Stimulated activated CD4-positive, alpha-beta T cell treated with anti-CD3 and anti-CD28 coated beads, Interleukin-15, amount 100 ng/mL, for 48 hours (primary cell): ENCODE data around the gene UCKL1.
"Not testable (repeated sequence)": the region's sequence is repeated elsewhere in the genome, so short reads cannot be mapped to it uniquely, and the experiment has no call there.

Experiments used
- DNase-seq, 2 donors: peaks; one replicate each; pipeline ENCODE4 v3.0.0-alpha.2; 2020; ENCODE audit warnings: low read depth in 2 of 2

Gene UCKL1

DNA sequence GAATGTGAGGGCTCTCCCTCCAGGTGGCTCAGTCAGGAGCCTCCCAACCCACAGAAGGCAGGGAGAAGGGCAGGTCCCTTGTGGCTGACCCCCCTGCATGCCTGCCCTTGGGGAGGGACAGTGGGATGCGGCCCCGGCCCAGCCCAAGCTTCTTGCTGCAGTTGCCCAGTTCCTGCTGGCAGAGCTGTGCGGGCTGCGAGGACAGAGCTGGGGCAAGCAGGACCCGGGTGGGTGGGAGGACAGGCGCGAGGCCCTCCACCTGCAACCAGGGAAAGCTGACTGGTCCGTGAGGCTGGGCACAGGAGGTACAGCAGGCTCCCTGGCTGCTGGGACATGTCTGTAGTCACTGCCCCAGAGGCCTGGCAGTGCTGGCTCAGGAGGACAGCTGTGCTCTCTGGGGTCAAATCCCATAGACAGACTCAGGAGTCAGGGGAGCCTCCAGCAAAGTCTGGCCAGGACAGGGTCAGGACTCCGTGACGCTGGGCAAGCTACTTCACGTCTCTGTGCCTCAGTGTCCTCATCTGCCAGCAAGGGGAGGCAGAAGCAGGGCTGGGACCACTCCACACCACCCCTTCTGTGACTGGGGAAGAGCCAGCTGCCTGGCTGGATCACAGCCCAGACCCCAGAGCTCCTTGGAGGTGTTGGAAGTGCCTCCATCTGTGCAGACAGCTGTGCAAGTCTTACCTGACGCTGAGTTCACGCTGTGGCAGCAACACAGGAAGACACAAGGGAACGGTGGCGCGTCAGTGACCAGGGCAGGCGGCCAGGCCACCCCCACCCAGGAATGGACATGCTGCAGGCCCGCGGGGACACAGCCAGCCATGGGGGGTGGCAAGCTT lies 13.0 kb downstream of the UCKL1 start:
- DNase-seq, result no peak

DNA sequence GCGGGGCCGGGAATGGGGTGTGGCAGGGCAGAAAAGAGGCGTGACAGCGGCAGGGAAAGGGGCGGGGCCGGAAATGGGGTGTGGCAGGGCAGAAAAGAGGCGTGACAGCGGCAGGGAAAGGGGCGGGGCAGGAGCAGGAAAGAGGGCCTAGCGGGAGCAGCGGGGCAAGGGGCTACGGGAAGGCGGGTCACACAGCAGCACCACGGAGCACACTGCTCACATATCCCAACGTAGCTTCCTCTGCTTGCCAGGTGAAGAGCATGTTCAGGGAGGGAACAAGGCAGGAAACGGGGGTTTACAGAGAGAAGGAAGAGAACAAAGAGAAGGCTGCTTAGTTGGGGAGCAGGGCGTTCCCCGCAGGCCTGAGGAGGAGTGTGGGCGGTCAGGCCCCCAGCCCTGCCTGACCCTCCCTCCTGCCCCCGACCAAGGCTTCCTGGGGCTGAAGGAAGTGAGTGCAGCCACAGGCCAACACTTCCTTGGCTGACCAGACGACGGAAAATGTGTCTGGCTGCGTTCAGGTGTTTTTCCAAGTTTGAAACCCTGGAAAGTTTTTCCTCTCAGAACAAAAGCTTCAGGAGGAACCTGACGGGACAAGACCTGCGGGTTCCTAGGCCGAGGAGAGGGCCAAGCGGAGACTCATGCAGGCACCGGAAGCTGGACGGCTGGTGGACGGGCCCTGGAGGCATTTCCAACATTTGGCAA lies 13.8 kb downstream of the UCKL1 start:
- DNase-seq, result peak in 1 of 2 donors; percentile 47

DNA sequence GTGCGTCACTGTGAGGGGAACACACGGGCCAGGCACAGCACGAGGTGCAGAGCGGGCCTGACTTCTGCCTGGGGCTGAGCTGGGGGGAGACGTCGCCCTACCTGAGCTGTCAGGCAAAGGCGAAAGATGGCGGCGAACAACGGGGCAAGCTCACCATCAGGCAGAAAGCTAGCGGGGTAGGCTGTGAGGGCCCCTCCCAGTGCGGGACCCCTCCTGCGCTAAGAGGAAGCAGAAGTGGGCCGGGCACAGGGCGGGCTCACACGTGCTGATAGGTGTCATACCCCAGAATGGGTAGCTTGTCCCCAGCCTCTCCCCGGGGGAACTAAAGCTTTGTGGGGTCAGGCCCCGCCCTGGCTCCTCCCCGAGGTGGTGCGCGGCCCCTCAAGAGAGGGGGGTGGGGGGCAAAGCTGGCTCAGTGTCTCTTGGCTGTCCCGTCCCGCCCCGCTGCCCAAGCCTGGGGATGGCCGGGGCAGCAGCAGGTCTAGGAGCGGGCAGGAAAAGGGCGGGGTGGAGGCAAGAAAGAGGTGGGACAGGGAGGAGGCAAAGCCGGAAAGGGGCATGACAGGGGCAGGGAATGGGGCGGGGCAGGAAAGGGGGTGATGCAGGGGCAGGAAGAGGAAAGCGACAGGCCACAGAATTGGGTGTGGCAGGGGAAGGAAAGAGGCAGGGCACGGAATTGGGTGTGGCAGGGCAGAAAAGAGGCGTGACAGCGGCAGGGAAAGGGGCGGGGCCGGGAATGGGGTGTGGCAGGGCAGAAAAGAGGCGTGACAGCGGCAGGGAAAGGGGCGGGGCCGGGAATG lies 14.7 kb downstream of the UCKL1 start:
- DNase-seq, result peak; percentile 65 to 73

DNA sequence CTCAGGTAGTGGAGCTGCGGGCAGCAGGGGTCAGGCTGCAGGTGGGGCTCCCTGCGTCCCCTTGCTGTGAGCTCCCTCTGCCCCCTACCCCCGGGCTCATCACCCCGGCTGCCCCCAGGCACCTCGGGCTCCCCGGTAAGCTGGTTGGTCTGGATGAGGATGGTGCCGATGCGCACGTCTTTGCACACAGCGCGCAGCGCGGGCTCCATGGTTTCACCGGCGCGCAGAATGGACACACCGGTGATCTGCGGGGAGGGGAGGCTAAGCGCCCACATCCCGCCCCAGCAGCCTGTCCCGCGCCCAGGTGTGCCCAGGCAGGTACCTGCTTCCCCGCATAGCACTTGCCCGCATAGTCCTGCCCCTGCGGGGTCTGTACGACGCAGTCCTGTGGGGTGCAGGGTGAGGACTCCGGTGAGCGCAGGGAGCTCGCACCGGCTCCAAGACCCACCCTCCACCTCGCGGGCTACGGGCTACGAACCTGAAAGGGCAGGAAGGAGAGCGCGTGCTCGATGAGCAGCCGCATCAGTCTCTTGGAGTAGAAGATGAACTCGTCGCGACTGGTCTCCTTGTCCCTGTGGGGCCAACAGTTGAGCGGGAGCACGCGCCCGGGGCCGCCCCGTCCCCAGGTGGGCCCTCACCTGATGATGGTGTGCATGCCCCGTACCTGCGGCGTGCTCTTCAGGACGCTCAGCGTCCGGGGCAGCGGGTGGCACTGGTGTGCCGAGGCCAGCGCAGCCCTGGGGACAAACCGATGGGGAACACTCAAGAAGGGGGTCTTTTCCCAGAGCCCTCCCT lies 15.5 kb downstream of the UCKL1 start:
- DNase-seq, result no peak

DNA sequence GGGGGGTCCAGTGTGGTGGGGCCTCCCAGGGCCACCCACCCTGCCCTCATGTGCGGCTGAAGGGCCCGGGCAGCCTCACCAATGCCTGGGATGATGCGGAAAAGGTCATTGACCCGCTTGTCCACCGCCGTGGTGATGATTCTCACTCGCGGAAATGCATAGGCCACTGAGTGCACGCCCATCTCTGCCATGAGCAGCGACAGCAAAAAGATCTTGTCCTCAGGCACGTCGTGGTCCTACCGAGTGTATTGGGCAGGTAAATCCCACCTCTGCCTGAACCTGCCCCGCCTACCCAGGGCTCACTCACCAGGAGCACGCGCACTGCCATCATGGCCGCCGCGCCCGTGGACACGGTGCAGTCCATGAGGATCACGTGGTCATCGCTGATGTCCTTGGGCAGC lies 16.1 kb downstream of the UCKL1 start:
- DNase-seq, result no peak

DNA sequence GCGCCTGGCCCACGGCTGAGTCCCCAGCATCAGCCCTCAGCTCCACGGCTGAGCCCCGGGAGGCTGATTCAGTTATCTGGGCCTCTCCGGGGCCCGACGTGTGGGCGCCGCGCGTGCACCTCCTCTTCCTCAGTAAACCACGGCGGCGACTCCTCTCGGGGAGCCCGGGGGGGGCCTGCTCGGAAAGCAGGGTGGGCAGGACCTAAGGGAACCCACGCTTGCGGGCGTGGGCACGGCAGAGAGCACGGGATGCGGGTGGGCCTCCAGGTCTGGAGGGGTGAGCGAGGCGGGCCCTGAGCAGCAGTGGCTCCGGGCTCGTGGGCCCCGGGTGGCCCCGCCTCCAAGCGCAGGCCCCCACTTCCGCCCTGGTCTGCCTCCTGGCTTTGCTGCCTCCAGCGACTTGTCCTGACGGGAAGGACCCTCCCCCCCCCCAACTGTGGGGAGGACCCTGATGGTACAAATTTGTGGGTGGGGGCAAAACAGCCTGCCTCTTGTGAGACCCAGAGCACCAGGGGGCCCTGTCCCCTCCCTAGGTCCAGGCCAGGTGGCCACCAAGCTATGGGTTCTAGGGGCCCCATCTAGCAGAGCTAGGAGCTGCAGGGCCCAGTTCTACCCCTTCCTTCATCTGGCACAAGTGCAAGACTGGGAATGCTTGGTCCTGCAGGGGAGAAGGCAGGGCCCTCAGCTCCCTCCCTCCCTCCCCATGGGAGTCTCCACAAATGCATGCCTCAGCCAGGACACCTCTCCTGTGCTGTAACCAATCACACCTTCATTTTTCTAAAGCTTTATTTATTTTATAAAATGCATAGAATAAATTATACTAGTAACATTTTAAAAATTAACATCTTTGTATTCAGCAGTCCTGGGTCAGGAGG lies 16.9 kb downstream of the UCKL1 start:
- no peak for DNase-seq

DNA sequence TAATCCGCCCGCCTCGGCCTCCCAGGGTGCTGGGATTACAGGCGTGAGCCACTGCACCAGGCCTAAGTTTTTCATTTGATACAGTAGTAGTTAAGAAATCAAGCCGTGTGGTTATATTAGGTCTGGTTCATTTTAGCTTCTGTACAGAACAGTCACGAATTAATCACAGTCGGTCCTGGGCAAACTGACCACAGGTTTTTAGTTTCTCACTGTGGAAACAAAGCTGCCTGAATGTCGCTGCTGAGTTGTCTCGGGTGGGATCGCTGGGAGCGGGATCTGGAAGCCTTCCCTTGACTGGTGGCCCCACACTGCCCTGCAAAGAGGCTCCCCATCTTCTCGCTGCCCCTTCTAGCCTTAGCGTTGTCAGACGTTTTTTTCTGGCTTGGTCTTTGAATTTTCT lies 18.6 kb downstream of the UCKL1 start:
- no peak for DNase-seq

DNA sequence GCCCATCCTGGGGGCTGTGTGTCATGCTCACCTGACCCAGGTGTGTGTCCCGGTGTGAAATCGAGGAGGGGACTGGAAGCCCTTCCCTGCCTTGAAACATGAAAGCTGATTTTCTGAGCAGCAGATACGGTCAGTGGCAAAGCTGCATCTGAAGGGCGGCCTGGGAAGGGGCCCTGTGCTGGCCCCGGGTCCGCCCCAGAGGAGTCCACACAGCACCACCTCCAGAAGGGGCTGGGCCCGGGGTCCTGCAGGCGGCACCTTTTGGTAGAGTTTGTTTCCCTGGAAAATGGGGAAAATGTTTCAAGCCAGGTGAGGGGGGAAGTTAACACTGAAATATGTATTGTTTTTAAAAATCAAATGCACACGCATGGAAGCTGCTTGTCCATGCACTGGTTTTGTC lies 20.8 kb downstream of the UCKL1 start:
- no peak for DNase-seq

DNA sequence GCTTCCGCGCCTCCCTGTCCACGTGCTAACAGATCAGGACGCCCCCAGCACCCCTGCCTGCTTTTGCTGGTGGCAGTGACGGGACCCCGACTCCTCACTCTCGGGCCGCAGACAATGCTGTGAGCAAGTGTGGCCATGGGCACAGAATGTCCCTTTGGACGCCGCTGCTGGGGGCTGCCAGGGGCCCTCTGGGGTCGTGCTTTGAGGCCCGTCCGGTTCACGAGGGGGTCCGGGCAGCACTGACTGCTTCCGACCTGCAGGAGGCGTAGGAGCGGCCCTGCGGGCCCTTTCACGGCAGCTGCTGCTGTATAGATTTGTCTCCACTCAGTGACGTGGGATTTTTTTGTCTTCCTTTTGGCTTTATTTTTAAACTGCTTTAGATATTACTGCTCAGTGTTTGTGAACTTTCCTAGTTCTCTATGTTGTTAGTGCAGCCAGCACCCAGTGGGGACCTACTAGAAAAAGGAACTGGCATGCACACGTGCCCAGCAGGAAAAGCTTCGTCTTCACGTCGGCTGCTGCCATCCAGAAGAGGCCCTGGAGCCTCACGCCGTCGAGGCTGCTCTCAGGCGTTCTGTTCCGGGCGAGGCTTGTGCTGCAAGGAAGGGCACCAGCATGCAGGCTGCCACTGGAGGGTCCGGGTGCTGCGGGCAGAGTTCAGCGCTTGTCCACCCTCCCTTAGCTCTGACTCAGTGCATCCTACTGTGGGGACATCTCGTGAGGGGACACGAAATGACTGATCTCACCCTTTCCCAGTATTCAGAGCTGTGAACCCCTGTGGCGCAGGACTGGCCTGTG lies 21.7 kb downstream of the UCKL1 start:
- no peak for DNase-seq

DNA sequence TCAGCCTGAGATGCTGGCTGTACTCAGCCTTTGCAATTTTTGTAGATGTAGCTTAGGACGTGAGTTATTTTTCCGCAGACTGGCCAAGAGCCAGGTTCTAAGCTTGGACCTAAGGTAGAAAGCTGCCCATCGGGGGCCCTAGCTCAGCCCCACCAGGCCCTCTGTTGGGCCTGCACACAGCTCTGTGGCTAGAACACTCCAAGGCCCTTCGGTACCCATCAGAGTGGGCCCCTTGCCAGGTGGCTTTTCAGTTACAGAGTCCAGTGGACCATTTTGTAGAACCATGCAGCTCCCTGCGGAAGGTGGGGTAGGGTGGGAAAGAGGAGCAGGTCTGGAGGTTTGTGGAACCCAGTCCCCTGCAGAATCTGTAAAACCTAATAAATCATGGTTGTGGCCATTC lies 22.6 kb downstream of the UCKL1 start:
- no peak for DNase-seq

DNA sequence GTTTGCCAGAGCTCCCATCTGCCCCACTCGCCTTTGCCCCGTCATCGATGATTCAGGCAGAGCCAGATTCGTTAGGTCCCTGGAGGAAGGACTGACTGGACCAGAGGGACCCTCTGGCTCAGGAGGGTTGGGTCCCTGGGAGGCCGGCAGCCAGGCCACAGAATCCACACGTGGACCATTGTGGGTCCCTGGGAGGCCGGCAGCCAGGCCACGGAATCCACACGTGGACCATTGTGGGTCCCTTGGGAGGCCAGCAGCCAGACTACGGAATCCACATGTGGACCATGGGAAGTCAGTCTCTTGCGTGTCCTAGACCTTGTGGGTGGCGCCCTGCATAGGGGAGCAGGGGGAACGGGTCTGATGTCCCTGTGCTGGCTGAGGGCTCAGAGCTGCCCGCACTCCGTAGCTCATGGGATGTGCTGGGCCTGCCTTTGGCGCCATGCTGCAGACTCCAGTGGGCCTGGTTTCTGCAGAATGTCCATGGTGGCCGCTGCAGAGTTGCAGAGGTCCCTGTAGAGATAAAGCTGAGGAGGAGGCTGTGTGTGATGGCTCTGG lies 23.5 kb downstream of the UCKL1 start:
- DNase-seq, result no peak

DNA sequence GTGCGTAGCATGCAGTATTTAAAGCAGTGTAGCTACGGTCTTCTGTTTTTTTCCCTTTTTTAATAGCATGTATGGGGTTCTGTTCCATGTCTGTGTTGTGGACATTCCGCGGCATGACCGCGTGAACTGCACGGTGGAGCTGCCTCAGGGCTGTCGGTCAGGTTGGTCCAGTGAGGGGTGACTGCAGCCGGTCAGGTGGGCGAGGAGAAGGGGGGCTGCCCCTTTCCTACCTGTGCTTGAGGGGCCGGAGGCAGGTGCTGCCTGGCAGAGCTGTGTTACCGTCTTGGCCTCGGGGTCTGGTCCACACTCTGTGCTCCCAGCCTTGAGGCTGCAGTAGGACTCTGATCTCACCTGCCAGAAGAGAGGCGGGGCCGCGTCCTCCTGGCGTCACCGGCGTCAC lies 24.5 kb downstream of the UCKL1 start:
- no peak for DNase-seq

DNA sequence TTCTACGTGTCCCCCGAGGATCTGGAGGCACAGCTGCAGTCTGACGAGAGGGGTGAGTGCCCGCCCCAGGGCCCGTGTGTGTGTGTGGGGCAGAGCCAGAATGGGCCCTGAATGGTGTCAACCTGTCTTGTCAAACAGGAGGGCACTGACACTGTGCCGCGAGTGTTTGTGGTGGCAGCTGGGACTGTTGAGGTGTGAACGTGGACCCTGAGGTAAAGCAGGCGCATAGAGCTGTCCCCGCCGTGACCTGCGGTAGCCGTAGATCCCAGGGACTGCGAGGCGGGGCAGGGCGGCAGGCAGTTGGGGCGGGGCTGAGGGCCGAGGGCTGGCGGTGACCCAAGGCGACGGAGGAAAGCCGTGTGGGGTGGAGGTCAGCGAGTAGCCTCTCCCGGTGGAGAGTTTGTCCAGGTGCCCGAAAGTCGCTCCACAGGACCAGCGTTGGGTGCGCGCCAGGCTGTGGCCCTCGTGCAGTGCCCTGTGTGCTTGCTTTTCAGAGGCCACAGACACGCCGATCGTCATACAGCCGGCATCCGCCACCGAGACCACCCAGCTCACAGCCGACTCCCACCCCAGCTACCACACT lies 25.2 kb downstream of the UCKL1 start:
- no peak for DNase-seq

DNA sequence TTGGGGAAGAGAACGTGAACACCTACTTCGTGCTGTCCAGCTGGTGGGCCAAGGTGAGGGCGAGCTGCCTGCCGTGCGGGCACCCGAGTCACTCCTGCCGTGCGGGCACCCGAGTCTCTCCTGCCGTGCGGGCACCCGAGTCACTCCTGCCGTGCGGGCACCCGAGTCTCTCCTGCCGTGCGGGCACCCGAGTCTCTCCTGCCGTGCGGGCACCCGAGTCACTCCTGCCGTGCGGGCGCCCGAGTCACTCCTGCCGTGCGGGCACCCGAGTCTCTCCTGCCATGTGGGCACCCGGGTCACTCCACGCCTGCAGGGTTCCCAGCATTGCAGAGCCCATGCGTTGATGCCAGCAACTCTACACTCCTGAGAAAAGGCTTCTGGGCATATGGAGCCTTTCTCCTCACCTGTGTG lies 26.7 kb downstream of the UCKL1 start:
- not testable (repeated sequence) for DNase-seq

DNA sequence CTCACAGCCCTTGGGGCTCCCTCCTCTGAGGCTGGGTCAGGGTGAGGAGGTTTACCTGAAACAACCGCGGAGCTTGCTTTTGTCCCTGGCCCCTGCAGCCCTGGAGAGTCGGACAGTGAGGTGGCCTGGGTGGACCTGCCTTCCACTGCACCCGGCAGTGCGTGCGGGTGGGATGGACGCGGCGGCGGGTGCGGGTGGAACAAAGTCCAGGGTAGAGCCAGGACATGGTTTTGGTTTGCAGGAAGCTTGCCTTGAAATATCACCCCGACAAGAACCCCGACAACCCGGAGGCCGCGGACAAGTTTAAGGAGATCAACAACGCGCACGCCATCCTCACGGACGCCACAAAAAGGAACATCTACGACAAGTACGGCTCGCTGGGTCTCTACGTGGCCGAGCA lies 27.1 kb downstream of the UCKL1 start:
- DNase-seq, result no peak

DNA sequence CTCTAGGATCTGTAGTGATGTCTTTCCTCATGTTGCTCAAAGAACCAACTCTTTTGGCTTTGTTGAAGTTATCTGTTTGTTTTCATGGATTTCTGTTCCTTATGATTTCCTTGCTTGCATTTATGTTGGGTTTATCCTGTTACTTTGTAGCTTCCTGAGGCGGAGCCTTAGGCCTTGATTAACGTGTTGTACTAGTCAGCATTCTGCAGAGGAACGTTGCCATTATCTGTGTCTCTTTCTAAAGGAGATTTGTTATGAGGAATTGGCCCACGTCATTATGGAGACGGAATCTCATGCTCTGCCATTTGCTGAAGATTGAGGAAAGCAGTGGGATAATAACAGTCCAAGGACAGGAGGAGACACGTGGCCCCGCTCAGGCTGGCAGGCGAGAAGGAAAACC lies 29.9 kb downstream of the UCKL1 start:
- no peak for DNase-seq

DNA sequence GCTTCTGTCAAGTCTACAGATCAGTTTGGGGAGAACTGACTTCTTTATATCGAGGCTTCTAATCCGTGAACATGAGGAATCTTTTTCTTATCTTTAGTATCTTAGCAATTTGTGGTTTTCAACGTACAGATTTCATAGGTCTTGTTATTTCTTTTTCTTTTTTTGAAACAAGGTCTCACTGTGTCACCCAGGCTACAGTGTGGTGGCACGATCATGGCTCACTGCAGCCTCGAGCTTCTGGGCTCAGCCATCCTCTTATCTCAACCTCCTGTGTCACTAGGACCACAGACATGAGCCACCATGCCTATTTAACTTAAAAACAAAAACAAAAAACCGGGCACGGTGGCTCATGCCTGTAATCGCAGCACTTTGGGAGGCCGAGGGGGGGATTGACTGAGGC lies 32.0 kb downstream of the UCKL1 start:
- no peak for DNase-seq

DNA sequence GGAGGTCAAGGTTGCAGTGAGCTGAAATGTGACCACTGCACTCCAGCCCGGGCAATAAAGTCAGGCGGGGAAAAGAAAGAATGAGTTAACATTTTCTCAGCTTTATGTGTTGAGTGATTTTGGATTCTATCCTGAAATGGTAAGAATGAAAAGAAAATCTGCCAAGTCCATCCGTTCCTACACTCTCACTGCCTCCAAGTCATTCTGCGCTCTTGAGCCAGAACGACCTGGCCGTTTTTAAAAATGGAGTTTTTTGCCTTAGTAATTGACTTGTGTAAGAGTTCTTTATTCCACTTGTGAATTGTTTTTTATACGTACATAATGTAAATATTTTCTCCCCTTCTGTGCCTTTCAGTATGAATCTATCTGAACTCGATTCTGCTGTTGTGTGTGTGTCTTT lies 32.6 kb downstream of the UCKL1 start:
- DNase-seq, result no peak

DNA sequence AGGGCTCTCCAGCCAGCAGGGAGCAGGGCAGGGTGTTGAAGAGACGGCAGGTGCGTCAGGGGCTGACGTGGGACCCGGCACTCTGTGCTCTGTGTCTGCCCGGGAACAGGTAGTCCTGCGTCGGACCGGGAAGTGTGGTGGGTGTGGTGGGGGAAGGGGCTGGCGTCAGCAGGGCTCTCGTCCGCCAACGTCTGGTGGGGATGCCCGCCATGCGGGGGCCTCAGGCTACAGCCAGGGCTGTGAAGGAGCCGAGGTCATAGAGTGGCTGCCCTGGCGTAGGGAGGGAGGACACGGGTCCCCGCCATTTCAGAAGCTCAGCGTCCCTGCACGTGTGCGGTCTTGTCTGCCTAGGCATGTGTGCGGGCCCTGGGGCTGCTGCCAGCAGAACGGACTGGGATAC lies 36.0 kb downstream of the UCKL1 start:
- DNase-seq, result no peak
